ENCODE measurements around the gene NDRG4. TPM values are rescaled to one million over a fixed set of nuclear protein-coding genes. Genes with fewer than 3 reads are reported as not detected.

NDRG4 gene
- total RNA-seq, 1 experiment from 2014 or later: 4.8 TPM

DNA sequence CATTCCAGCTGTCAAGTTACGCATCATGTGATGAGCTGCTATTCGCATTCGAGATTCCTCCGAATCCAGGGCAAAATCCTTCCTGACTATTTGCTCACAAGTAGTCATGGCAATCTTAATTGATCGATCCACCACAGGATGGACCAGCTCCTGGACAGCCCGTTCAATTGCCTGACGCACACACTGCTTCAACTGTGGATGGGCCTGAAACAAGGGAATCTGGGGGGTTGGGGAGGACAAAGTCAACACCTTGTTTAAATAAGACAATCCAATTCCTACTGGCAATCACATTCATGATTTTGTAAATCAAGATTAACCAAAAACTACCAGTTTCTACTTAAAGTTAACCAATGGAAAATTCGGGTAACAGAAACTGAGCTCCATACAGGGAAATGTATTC is 43.7 kb downstream of the NDRG4 start:
- CTCF ChIA-PET: no interaction called here
- POLR2A ChIA-PET (ENCODE audit: unreplicated experiment): interaction anchor here (0.7 kb wide), 1 partner anchor 8 kb away, joined by 7 read pairs; no protein-coding TSS in a partner anchor

DNA sequence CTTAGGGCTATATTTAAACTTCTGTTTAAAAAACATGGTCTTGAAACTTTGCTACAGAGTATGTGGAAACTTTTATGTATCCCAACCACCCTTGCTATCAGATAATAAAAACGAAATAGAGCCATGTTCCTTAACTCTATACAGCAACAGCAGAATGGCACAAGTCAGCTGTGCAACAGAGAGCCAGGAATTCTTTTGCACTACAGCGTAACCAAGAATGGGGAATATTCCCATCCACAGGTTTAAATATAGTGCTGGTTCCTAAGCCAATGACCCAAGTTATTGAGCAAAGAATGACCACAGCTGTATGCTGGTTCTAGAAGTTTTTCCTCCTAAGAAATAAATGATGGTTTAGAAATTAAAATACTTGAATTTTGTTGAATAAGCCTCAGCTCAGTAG is 48.4 kb downstream of the NDRG4 start:
- Histone ChIP-seq H3K4me2 (no peak overlapping the region), H3K9me2 (ENCODE audit: insufficient read depth) (no peaks in the 10 kb centered on the region), H3K9me3 (ENCODE audit: insufficient read depth, low read depth) (no peaks in the 10 kb centered on the region), H3K27me3 (ENCODE audit: insufficient read depth, low read depth) (no peaks in the 10 kb centered on the region), H3K36me3 (ENCODE audit: low read depth) (peaks cover 71% of the 10 kb centered on the region), H2AFZ (no peak overlapping the region), H3K4me1 (replicated peaks; ENCODE audit: insufficient read depth) (no peaks in the 10 kb centered on the region), H4K20me1 (ENCODE audit: insufficient read depth) (peaks cover 26% of the 10 kb centered on the region), H3K27ac (no peak overlapping the region), H3K4me3 (no peak overlapping the region), H3K79me2 (ENCODE audit: low read depth) (no peaks in the 10 kb centered on the region), H3F3A (ENCODE audit: insufficient read depth, low read depth) (peaks cover 43% of the 10 kb centered on the region; the same call in 1 of the 2 replicates)
- intact Hi-C loops (cut with micrococcal nuclease; ENCODE audit: unreplicated experiment): no loop called here
- TF ChIP-seq EZH2 (IDR thresholded peaks at IDR 0.05; ENCODE audit: low read depth): no peak
- TF ChIP-seq, protein P1, sequence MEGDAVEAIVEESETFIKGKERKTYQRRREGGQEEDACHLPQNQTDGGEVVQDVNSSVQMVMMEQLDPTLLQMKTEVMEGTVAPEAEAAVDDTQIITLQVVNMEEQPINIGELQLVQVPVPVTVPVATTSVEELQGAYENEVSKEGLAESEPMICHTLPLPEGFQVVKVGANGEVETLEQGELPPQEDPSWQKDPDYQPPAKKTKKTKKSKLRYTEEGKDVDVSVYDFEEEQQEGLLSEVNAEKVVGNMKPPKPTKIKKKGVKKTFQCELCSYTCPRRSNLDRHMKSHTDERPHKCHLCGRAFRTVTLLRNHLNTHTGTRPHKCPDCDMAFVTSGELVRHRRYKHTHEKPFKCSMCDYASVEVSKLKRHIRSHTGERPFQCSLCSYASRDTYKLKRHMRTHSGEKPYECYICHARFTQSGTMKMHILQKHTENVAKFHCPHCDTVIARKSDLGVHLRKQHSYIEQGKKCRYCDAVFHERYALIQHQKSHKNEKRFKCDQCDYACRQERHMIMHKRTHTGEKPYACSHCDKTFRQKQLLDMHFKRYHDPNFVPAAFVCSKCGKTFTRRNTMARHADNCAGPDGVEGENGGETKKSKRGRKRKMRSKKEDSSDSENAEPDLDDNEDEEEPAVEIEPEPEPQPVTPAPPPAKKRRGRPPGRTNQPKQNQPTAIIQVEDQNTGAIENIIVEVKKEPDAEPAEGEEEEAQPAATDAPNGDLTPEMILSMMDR (conservative IDR thresholded peaks at IDR 0.05): no peak
- BruUV-seq (replicated peaks): no TSS peak
- POLR2A ChIA-PET (ENCODE audit: unreplicated experiment): no interaction called here
- no peak for DNase-seq
- CTCF ChIA-PET: no interaction called here

More for the DNA sequence above, 43.7 kb downstream of the NDRG4 start:
- TF ChIP-seq, protein P1 (conservative IDR thresholded peaks at IDR 0.05): no peak
- TF ChIP-seq EZH2 (IDR thresholded peaks at IDR 0.05; ENCODE audit: low read depth): no peak
- Histone ChIP-seq H3K27me3 (ENCODE audit: insufficient read depth, low read depth) (no peaks in the 10 kb centered on the region), H2AFZ (no peak overlapping the region), H4K20me1 (ENCODE audit: insufficient read depth) (peaks cover 33% of the 10 kb centered on the region), H3K4me1 (replicated peaks; ENCODE audit: insufficient read depth) (no peaks in the 10 kb centered on the region), H3K79me2 (ENCODE audit: low read depth) (no peaks in the 10 kb centered on the region), H3K27ac (no peak overlapping the region), H3K4me3 (no peak overlapping the region), H3K9me2 (ENCODE audit: insufficient read depth) (no peaks in the 10 kb centered on the region), H3K36me3 (ENCODE audit: low read depth) (peaks cover 76% of the 10 kb centered on the region), H3K9me3 (ENCODE audit: insufficient read depth, low read depth) (no peaks in the 10 kb centered on the region), H3K4me2 (no peak overlapping the region), H3F3A (ENCODE audit: insufficient read depth, low read depth) (peaks cover 27% of the 10 kb centered on the region; the same call in 1 of the 2 replicates)
- DNase-seq: no peak
- no TSS peak for BruUV-seq (replicated peaks)
- intact Hi-C loops (cut with micrococcal nuclease; ENCODE audit: unreplicated experiment): loop anchor here (5.0 kb wide), 1 partner anchor 39 kb away; no protein-coding TSS in a partner anchor

DNA sequence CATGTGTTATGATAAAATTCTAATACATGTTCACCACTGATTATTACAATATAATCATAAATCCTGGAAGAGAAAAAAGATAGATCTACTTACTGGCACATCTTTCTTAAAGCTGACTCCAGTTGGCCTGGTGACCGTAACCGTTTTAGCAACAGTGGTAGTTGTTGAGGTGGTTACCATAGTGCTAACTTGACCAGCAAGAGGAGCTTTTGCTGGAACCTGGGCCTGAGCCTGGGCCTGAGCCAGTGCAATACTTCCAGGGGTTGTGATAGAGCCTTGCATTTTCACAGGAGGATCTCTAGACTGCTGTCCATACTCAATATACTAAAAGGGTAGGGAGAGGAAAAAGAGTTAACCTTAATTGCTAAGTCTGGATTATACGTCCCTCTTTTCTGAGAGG is 51.6 kb downstream of the NDRG4 start:
- Histone ChIP-seq H3K4me3 (no peak overlapping the region), H3K36me3 (ENCODE audit: low read depth) (peaks cover 51% of the 10 kb centered on the region), H3K27me3 (ENCODE audit: insufficient read depth, low read depth) (no peaks in the 10 kb centered on the region), H3K9me2 (ENCODE audit: insufficient read depth) (no peaks in the 10 kb centered on the region), H3K4me1 (replicated peaks; ENCODE audit: insufficient read depth) (no peaks in the 10 kb centered on the region), H3K9me3 (ENCODE audit: insufficient read depth, low read depth) (no peaks in the 10 kb centered on the region), H2AFZ (no peak overlapping the region), H3K27ac (no peak overlapping the region), H3K4me2 (no peak overlapping the region), H3F3A (ENCODE audit: insufficient read depth, low read depth) (peaks cover 35% of the 10 kb centered on the region), H4K20me1 (ENCODE audit: insufficient read depth) (peaks cover 24% of the 10 kb centered on the region), H3K79me2 (ENCODE audit: low read depth) (no peaks in the 10 kb centered on the region)
- no TSS peak for BruUV-seq (replicated peaks)
- intact Hi-C loops (cut with micrococcal nuclease; ENCODE audit: unreplicated experiment): loop anchor here (5.0 kb wide), 1 partner anchor 34 kb away; the partner anchor contains the start of gene SETD6
- TF ChIP-seq, protein P1 (conservative IDR thresholded peaks at IDR 0.05): no peak
- no peak for TF ChIP-seq EZH2 (IDR thresholded peaks at IDR 0.05; ENCODE audit: low read depth)
- no peak for DNase-seq
- CTCF ChIA-PET: interaction anchor here (0.8 kb wide), 1 partner anchor 109 kb away, joined by 11 read pairs; no protein-coding TSS in a partner anchor
- POLR2A ChIA-PET (ENCODE audit: unreplicated experiment): no interaction called here
